Stimulated activated CD4-positive, alpha-beta T cell treated with anti-CD3 and anti-CD28 coated beads, Interleukin-4, amount 100 ng/mL, for 48 hours (primary cell): ENCODE data around the gene FAM13A.
"Not testable (repeated sequence)": the region's sequence is repeated elsewhere in the genome, so short reads cannot be mapped to it uniquely, and the experiment has no call there.

Source experiments
- DNase-seq, 2 donors: peaks; one replicate each; pipeline ENCODE4 v3.0.0-alpha.2; 2020; ENCODE audit warnings: low read depth in 2 of 2

FAM13A gene

GRCh38 chr4:88999392-88999930 lies 57.5 kb downstream of the FAM13A start:
- no peak for DNase-seq

GRCh38 chr4:88998891-88999290 lies 58.1 kb downstream of the FAM13A start:
- DNase-seq = no peak

- DNase-seq = no peak
Observed at GRCh38 chr4:88998001-88998400, 59.0 kb downstream of the FAM13A start.

GRCh38 chr4:88995874-88996273 lies 61.1 kb downstream of the FAM13A start:
- DNase-seq = no peak

- not testable (repeated sequence) for DNase-seq
Observed at GRCh38 chr4:88995257-88995656, 61.7 kb downstream of the FAM13A start.

GRCh38 chr4:88993246-88993645 lies 63.7 kb downstream of the FAM13A start:
- no peak for DNase-seq

- DNase-seq = no peak
Observed at GRCh38 chr4:88991746-88992145, 65.2 kb downstream of the FAM13A start.

GRCh38 chr4:88989990-88990389 lies 67.0 kb downstream of the FAM13A start:
- DNase-seq = no peak

GRCh38 chr4:88985088-88985773 lies 71.8 kb downstream of the FAM13A start:
- no peak for DNase-seq

GRCh38 chr4:88982757-88983156 lies 74.2 kb downstream of the FAM13A start:
- DNase-seq = no peak

- no peak for DNase-seq
Observed at GRCh38 chr4:88981993-88982392, 75.0 kb downstream of the FAM13A start.

- no peak for DNase-seq
Observed at GRCh38 chr4:88981556-88981955, 75.4 kb downstream of the FAM13A start.

GRCh38 chr4:88979276-88979675 lies 77.7 kb downstream of the FAM13A start:
- no peak for DNase-seq

GRCh38 chr4:88976775-88977035 lies 80.3 kb downstream of the FAM13A start:
- no peak for DNase-seq

GRCh38 chr4:88975958-88976774 lies 80.8 kb downstream of the FAM13A start:
- DNase-seq = no peak

GRCh38 chr4:88971536-88971935 lies 85.4 kb downstream of the FAM13A start:
- no peak for DNase-seq

- DNase-seq = no peak
Observed at GRCh38 chr4:88969746-88970145, 87.2 kb downstream of the FAM13A start.

GRCh38 chr4:88969271-88969670 lies 87.7 kb downstream of the FAM13A start:
- DNase-seq = no peak

GRCh38 chr4:88967883-88968331 lies 89.1 kb downstream of the FAM13A start:
- no peak for DNase-seq

GRCh38 chr4:88965053-88965452 lies 91.9 kb downstream of the FAM13A start:
- DNase-seq = no peak

GRCh38 chr4:88964450-88964849 lies 92.5 kb downstream of the FAM13A start:
- no peak for DNase-seq

GRCh38 chr4:88963817-88964216 lies 93.2 kb downstream of the FAM13A start:
- DNase-seq = no peak

GRCh38 chr4:88962396-88962795 lies 94.6 kb downstream of the FAM13A start:
- DNase-seq = no peak
